ENCODE results near the gene CLASRP. TPM values are rescaled to one million over a fixed set of nuclear protein-coding genes. Genes with fewer than 3 reads are reported as not detected.

The CLASRP gene
- total and polyA plus RNA-seq, 9 donors, result 22.8 to 56.2 (median 44.7) TPM

Other genes starting within 250 kb of the CLASRP start
- gene BCAM, start 229.9 kb upstream of the CLASRP start, total RNA-seq, result 81.6 TPM
- 100 to 1,000 TPM; 122 to 235 (median 205) TPM for gene BCAM, start 229.9 kb upstream of the CLASRP start, polyA plus RNA-seq (ENCODE audit: insufficient read depth in 1 of 8, insufficient read length in 8 of 8, low replicate concordance in 1 of 8)
- gene NECTIN2, start 192.7 kb upstream of the CLASRP start, total RNA-seq, result 38.4 TPM
- 10 to 100 TPM; 48.7 to 61.8 (median 54.7) TPM for gene NECTIN2, start 192.7 kb upstream of the CLASRP start, polyA plus RNA-seq (ENCODE audit: insufficient read depth in 1 of 8, insufficient read length in 8 of 8, low replicate concordance in 1 of 8)
- gene TOMM40, start 147.8 kb upstream of the CLASRP start, total RNA-seq, result 24.3 TPM
- 10 to 100 TPM; 35.9 to 41.8 (median 37.0) TPM for gene TOMM40, start 147.8 kb upstream of the CLASRP start, polyA plus RNA-seq (ENCODE audit: insufficient read depth in 1 of 8, insufficient read length in 8 of 8, low replicate concordance in 1 of 8)
- gene APOE, start 133.2 kb upstream of the CLASRP start, total RNA-seq, result 56.7 TPM
- 10 to 100 TPM; 32.7 to 62.3 (median 43.9) TPM for gene APOE, start 133.2 kb upstream of the CLASRP start, polyA plus RNA-seq (ENCODE audit: insufficient read depth in 1 of 8, insufficient read length in 8 of 8, low replicate concordance in 1 of 8)
- 25.0 TPM for gene APOC1, start 124.4 kb upstream of the CLASRP start, total RNA-seq
- 10 to 100 TPM; 13.5 to 25.2 (median 15.7) TPM for gene APOC1, start 124.4 kb upstream of the CLASRP start, polyA plus RNA-seq (ENCODE audit: insufficient read depth in 1 of 8, insufficient read length in 8 of 8, low replicate concordance in 1 of 8)
- gene APOC4, start 96.8 kb upstream of the CLASRP start, total RNA-seq, result not detected
- not detected for gene APOC4, start 96.8 kb upstream of the CLASRP start, polyA plus RNA-seq (ENCODE audit: insufficient read depth in 1 of 8, insufficient read length in 8 of 8, low replicate concordance in 1 of 8)
- gene APOC2, start 93.0 kb upstream of the CLASRP start, total RNA-seq, result 0.44 TPM
- 1 to 10 TPM in 3 of 8 donors, under 1 TPM in 2, not detected in 3; 0.33 to 8.8 (median 4.5) TPM for gene APOC2, start 93.0 kb upstream of the CLASRP start, polyA plus RNA-seq (ENCODE audit: insufficient read depth in 1 of 8, insufficient read length in 8 of 8, low replicate concordance in 1 of 8)
- gene CLPTM1, start 83.7 kb upstream of the CLASRP start, total RNA-seq, result 18.7 TPM
- 10 to 100 TPM; 45.7 to 64.6 (median 57.2) TPM for gene CLPTM1, start 83.7 kb upstream of the CLASRP start, polyA plus RNA-seq (ENCODE audit: insufficient read depth in 1 of 8, insufficient read length in 8 of 8, low replicate concordance in 1 of 8)
- 2.0 TPM for gene RELB, start 37.6 kb upstream of the CLASRP start, total RNA-seq
- 1 to 10 TPM; 3.8 to 6.0 (median 5.3) TPM for gene RELB, start 37.6 kb upstream of the CLASRP start, polyA plus RNA-seq (ENCODE audit: insufficient read depth in 1 of 8, insufficient read length in 8 of 8, low replicate concordance in 1 of 8)
- gene ZNF296, start 37.4 kb downstream of the CLASRP start, total RNA-seq, result 0.13 TPM
- gene ZNF296, start 37.4 kb downstream of the CLASRP start, polyA plus RNA-seq (ENCODE audit: insufficient read depth in 1 of 8, insufficient read length in 8 of 8, low replicate concordance in 1 of 8), result 1 to 10 TPM in 3 of 8 donors, under 1 TPM in 5; 0.29 to 1.5 (median 0.80) TPM
- gene GEMIN7, start 40.2 kb downstream of the CLASRP start, total RNA-seq, result 13.8 TPM
- gene GEMIN7, start 40.2 kb downstream of the CLASRP start, polyA plus RNA-seq (ENCODE audit: insufficient read depth in 1 of 8, insufficient read length in 8 of 8, low replicate concordance in 1 of 8), result 10 to 100 TPM; 19.9 to 25.3 (median 21.8) TPM
- gene PPP1R37, start 54.1 kb downstream of the CLASRP start, total RNA-seq, result 20.4 TPM
- 10 to 100 TPM; 19.4 to 29.3 (median 24.7) TPM for gene PPP1R37, start 54.1 kb downstream of the CLASRP start, polyA plus RNA-seq (ENCODE audit: insufficient read depth in 1 of 8, insufficient read length in 8 of 8, low replicate concordance in 1 of 8)
- 0.13 TPM for gene NKPD1, start 121.9 kb downstream of the CLASRP start, total RNA-seq
- gene NKPD1, start 121.9 kb downstream of the CLASRP start, polyA plus RNA-seq (ENCODE audit: insufficient read depth in 1 of 8, insufficient read length in 8 of 8, low replicate concordance in 1 of 8), result under 1 TPM; 0.12 to 0.38 (median 0.17) TPM
- gene TRAPPC6A, start 139.2 kb downstream of the CLASRP start, total RNA-seq, result 18.4 TPM
- gene TRAPPC6A, start 139.2 kb downstream of the CLASRP start, polyA plus RNA-seq (ENCODE audit: insufficient read depth in 1 of 8, insufficient read length in 8 of 8, low replicate concordance in 1 of 8), result 10 to 100 TPM; 18.4 to 31.6 (median 25.1) TPM
- 1.8 TPM for gene BLOC1S3, start 139.7 kb downstream of the CLASRP start, total RNA-seq
- 1 to 10 TPM; 5.2 to 8.4 (median 7.3) TPM for gene BLOC1S3, start 139.7 kb downstream of the CLASRP start, polyA plus RNA-seq (ENCODE audit: insufficient read depth in 1 of 8, insufficient read length in 8 of 8, low replicate concordance in 1 of 8)
- gene EXOC3L2, start 206.4 kb downstream of the CLASRP start, total RNA-seq, result 1.9 TPM
- gene EXOC3L2, start 206.4 kb downstream of the CLASRP start, polyA plus RNA-seq (ENCODE audit: insufficient read depth in 1 of 8, insufficient read length in 8 of 8, low replicate concordance in 1 of 8), result 1 to 10 TPM in 7 of 8 donors, under 1 TPM in 1; 0.93 to 2.0 (median 1.6) TPM
- gene MARK4, start 212.2 kb downstream of the CLASRP start, total RNA-seq, result 11.1 TPM
- 10 to 100 TPM; 29.0 to 38.9 (median 35.8) TPM for gene MARK4, start 212.2 kb downstream of the CLASRP start, polyA plus RNA-seq (ENCODE audit: insufficient read depth in 1 of 8, insufficient read length in 8 of 8, low replicate concordance in 1 of 8)

Measured in muscle of leg (tissue), 9 donors.